K562 (cell line): ENCODE results near the gene CD8A. TPM values are rescaled to one million over a fixed set of nuclear protein-coding genes. Genes with fewer than 3 reads are reported as not detected.

Experiments
- ATAC-seq: fragments of 200-7000 bp; cut with Tn5 transposase; 3 replicates; pipeline ENCODE4 v1.9.1; 2020; ENCODE audit warnings: moderate library complexity
- BruUV-seq: library from RNA; stranded (reverse); fragments of 400-500 nt; replicated peaks from 2 replicates; lab custom pipeline; 2021; lab: Mats Ljungman, UMichigan
- CTCF ChIA-PET: fragments of 300-600 bp; formaldehyde crosslinking; extraction: SDS; loops from one replicate; lab custom pipeline; 2021; ENCODE audit warnings: low intra/inter-chr PET ratio; lab: Yijun Ruan, JAX
- POLR2A ChIA-PET: fragments of 300-600, 350-650 bp; sonication (Branson Sonifier 250); formaldehyde crosslinking; extraction: SDS; loops from one replicate; lab custom pipeline; 2021; ENCODE audit warnings: antibody characterized with exemption, inconsistent platforms; lab: Yijun Ruan, JAX
- DNase-seq, 4 experiments: peaks; one replicate each; pipeline versions ENCODE4 v3.0.0 to v3.0.0-alpha.2; 2011 to 2018; ENCODE audit warnings: low spot score in 3 of 4, mixed read lengths in 3 of 4; ENCODE audit errors: extremely low read depth in 1 of 4
- FAIRE-seq: peaks from 2 replicates; lab custom pipeline; 2011; peaks lifted over from hg19 to GRCh38; lab: Jason Lieb, UNC
- H2AFZ ChIP-seq: 2 replicates; pipeline ENCODE4 v1.6.0; 2011; ENCODE audit warnings: low read depth, low read length, control low read depth, inconsistent platforms
- H3K27ac ChIP-seq: fragments of 200-600 bp; 3 replicates; pipeline ENCODE4 v1.8.0; 2011; ENCODE audit warnings: low read depth, mild to moderate bottlenecking, control low read depth, inconsistent platforms, low read length, moderate library complexity, mixed read lengths; ENCODE audit errors: extremely low read depth
- H3K27me3 ChIP-seq, 2 experiments: fragments of 300-600 bp in 1 of 2; 2 replicates in 1 of 2; 3 replicates in 1 of 2; pipeline versions ENCODE4 v1.6.0 to v1.8.0; 2011; ENCODE audit warnings: inconsistent platforms in 2 of 2, low read length in 2 of 2, mild to moderate bottlenecking in 1 of 2, mixed read lengths in 1 of 2, moderate library complexity in 1 of 2; ENCODE audit not compliant: control insufficient read depth in 2 of 2, insufficient read depth in 2 of 2
- H3K36me3 ChIP-seq: fragments of 300-600 bp; 3 replicates; pipeline ENCODE4 v1.8.0; 2011; ENCODE audit warnings: mild to moderate bottlenecking, low read length, inconsistent platforms; ENCODE audit not compliant: control insufficient read depth, insufficient read depth
- H3K4me1 ChIP-seq, 2 experiments: fragments of 200-600 bp in 1 of 2; replicated peaks in 1 of 2; 2 replicates in 1 of 2; 3 replicates in 1 of 2; pipeline versions ENCODE4 v1.5.1 to v1.8.0; 2011; ENCODE audit warnings: inconsistent platforms in 2 of 2, low read length in 2 of 2, mild to moderate bottlenecking in 1 of 2, mixed read lengths in 1 of 2, moderate library complexity in 1 of 2; ENCODE audit not compliant: control insufficient read depth in 2 of 2, insufficient read depth in 2 of 2
- H3K4me2 ChIP-seq: 2 replicates; pipeline ENCODE4 v1.6.1; 2011; ENCODE audit warnings: low read length, control low read depth, inconsistent platforms, mixed read lengths; ENCODE audit not compliant: insufficient read depth
- H3K4me3 ChIP-seq: fragments of 200-600 bp; sonication (generic), shearing (Covaris generic); 2 replicates; pipeline ENCODE4 v1.5.1; 2016; ENCODE audit warnings: control low read depth, inconsistent platforms
- H3K79me2 ChIP-seq: fragments of 200-600 bp; 3 replicates; pipeline ENCODE4 v1.8.0; 2011; ENCODE audit warnings: low read length, inconsistent platforms; ENCODE audit not compliant: control insufficient read depth, insufficient read depth
- H3K9ac ChIP-seq, 2 experiments: 2 replicates each; pipeline versions ENCODE4 v1.6.0 to v1.6.1; 2011; ENCODE audit warnings: low read depth in 2 of 2, low read length in 2 of 2, control low read depth in 1 of 2, inconsistent platforms in 1 of 2, mild to moderate bottlenecking in 1 of 2, mixed read lengths in 1 of 2; ENCODE audit not compliant: insufficient read depth in 1 of 2
- H3K9me1 ChIP-seq: one replicate; pipeline ENCODE4 v1.6.0; 2011; ENCODE audit warnings: inconsistent platforms, mild to moderate bottlenecking, low read length, moderate library complexity; ENCODE audit not compliant: control insufficient read depth, insufficient read depth
- H3K9me3 ChIP-seq: replicated peaks from 2 replicates; pipeline ENCODE4 v1.5.1; 2011; ENCODE audit warnings: low read depth, low read length, inconsistent platforms; ENCODE audit not compliant: control insufficient read depth, insufficient read depth
- H4K20me1 ChIP-seq: replicated peaks from 2 replicates; pipeline ENCODE4 v1.6.1; 2011; ENCODE audit warnings: low read length, inconsistent platforms, mixed read lengths; ENCODE audit not compliant: control insufficient read depth, insufficient read depth
- ETV6 ChIP-seq, 3 experiments: fragments of 150-350 bp in 1 of 3; sonication (generic) in 1 of 3; formaldehyde crosslinking in 1 of 3; IDR thresholded peaks; 2 replicates each; pipeline versions ENCODE4 v1.6.1 to v1.8.0; 2014 to 2022; ENCODE audit warnings: borderline replicate concordance in 2 of 3, low read depth in 2 of 3, antibody characterized with exemption in 1 of 3, low read length in 1 of 3, mild to moderate bottlenecking in 1 of 3, missing genetic modification reagents in 1 of 3
- HEY1 ChIP-seq: fragments of 250-450 bp; sonication (Bioruptor Pico); IDR thresholded peaks from 2 replicates; pipeline ENCODE4 v1.5.0; 2020; ENCODE audit warnings: mild to moderate bottlenecking, moderate library complexity, borderline replicate concordance
- HLTF ChIP-seq: fragments of 450-650 bp; IDR thresholded peaks from 2 replicates; pipeline ENCODE4 v1.6.1; 2016
- KDM4B ChIP-seq, 2 experiments: fragments of 450-650 bp in 1 of 2; sonication (generic) in 1 of 2; IDR thresholded peaks; 2 replicates each; pipeline ENCODE4 v1.6.1; 2016 to 2017; ENCODE audit warnings: borderline replicate concordance in 2 of 2, antibody characterized with exemption in 1 of 2, low read depth in 1 of 2, mild to moderate bottlenecking in 1 of 2
- RCOR1 ChIP-seq, 2 experiments: IDR thresholded peaks; 2 replicates each; pipeline ENCODE4 v1.6.1; 2012; ENCODE audit warnings: low read depth in 2 of 2, low read length in 2 of 2, borderline replicate concordance in 1 of 2, improper control_type of control experiment in 1 of 2
- SPI1 ChIP-seq: IDR thresholded peaks from 2 replicates; pipeline ENCODE4 v1.6.1; 2011; ENCODE audit warnings: low read depth, low read length, control low read depth, borderline replicate concordance
- U2AF1 ChIP-seq: fragments of 200-400 bp; formaldehyde crosslinking; optimal IDR thresholded peaks from 2 replicates; pipeline ENCODE3; 2017; ENCODE audit warnings: mild to moderate bottlenecking, low read depth, low read length, moderate library complexity
- ZNF3 ChIP-seq: fragments of 250-450 bp; sonication (Bioruptor Pico); IDR thresholded peaks from 2 replicates; pipeline ENCODE4 v1.5.0; 2021; ENCODE audit warnings: mild to moderate bottlenecking, moderate library complexity
- WGBS: fragments of 100-300 bp; shearing (Covaris generic); methylation state at CpG from one replicate; pipeline ENCODE4 v1.1.6; 2016; ENCODE audit warnings: low coverage, mixed read lengths; ENCODE audit not compliant: insufficient coverage; ENCODE audit errors: missing lambda C conversion rate; 5-methylcytosine and 5-hydroxymethylcytosine counted together
- in situ Hi-C: fragments of 300-500 bp; cut with MboI; formaldehyde crosslinking; loops from 4 replicates; pipeline ENCODE4 v1.15.0; 2018; ENCODE audit warnings: inconsistent platforms, mixed read lengths
- intact Hi-C: fragments of 100-400 bp; cut with micrococcal nuclease; formaldehyde crosslinking; loops from 2 replicates; pipeline ENCODE4 v1.14.2; 2022
- polyA plus RNA-seq, 8 experiments: library from polyadenylated mRNA; depleted of rRNA in 4 of 8; stranded (reverse) in 5 of 8; unstranded in 3 of 8; fragments of >200 nt; fragmentation: Nextera tagmentation in 2 of 8; fragmentation: Illumina TruSeq in 1 of 8; extraction: Ambion mirVana in 2 of 8; extraction: Trizol in 1 of 8; gene quantifications; 2 replicates each; pipeline versions ENCODE4 v1.2.1 to v1.2.3, GENCODE V29; 2011 to 2014; ENCODE audit warnings: inconsistent platforms in 1 of 8, missing spikeins in 1 of 8
- total RNA-seq, 7 experiments: library from RNA; depleted of rRNA in 6 of 7; stranded (reverse); fragments of >200 nt in 6 of 7; fragmentation: Illumina TruSeq in 2 of 7; extraction: Trizol in 2 of 7; gene quantifications; 2 replicates each; pipeline versions ENCODE4 v1.2.1 to v1.2.3, GENCODE V29; 2011 to 2021; ENCODE audit warnings: low replicate concordance in 1 of 7

Gene CD8A
- total and polyA plus RNA-seq, 9 of the 15 experiments (the other 6 are each of a cell fraction or from before 2014, with no cell fraction given): 0.07 TPM; not detected in 8

GRCh38 chr2:86781363-86781762, 9.3 kb downstream of the CD8A start:
- DNase-seq (no peak), ATAC-seq (no peak), FAIRE-seq (no peak)
- Histone ChIP-seq H3K27ac (no peak overlapping the region), H3K4me1 (no peaks in the 10 kb centered on the region; a peak in 1 of 5 replicates), H3K27me3 (peaks cover 10 to 22% of the 10 kb centered on the region in 2 experiments; a peak in 3 of 5 replicates), H4K20me1 (no peaks in the 10 kb centered on the region), H3K9ac (no peak overlapping the region), H3K4me3 (no peak overlapping the region), H3K79me2 (no peaks in the 10 kb centered on the region), H3K4me2 (no peak overlapping the region), H2AFZ (peak overlapping the region; percentile 53), H3K9me1 (peaks cover 2% of the 10 kb centered on the region), H3K36me3 (no peaks in the 10 kb centered on the region), H3K9me3 (no peaks in the 10 kb centered on the region)
- no TSS peak for BruUV-seq
- POLR2A ChIA-PET: interaction anchor here (0.9 kb wide), 1 partner anchor 13 kb away, joined by 3 read pairs; no protein-coding TSS in a partner anchor
- intact Hi-C loops (no loop called here), in situ Hi-C loops (no loop called here)
- WGBS: 7% methylated on average over 9 of the region's 9 CpGs
- no peak for TF ChIP-seq U2AF1
- peak; percentile 87 for TF ChIP-seq SPI1
- 0 out of 4 replicates have a peak, but pooled peaks of 1 of the 2 experiments have one; percentile 60 for TF ChIP-seq ETV6 (IDR thresholded peaks at IDR 0.05; ENCODE audit: borderline replicate concordance in 1 of 2, low read depth in 2 of 2, low read length in 1 of 2)
- no peak for TF ChIP-seq ETV6 (CRISPR knock-in tag; IDR thresholded peaks at IDR 0.05; ENCODE audit: borderline replicate concordance)
- TF ChIP-seq HEY1 (CRISPR knock-in tag): no peak
- no peak for TF ChIP-seq RCOR1 (IDR thresholded peaks at IDR 0.05; ENCODE audit: borderline replicate concordance in 1 of 2, low read depth in 2 of 2, low read length in 2 of 2)
- no peak for TF ChIP-seq KDM4B (IDR thresholded peaks at IDR 0.05; ENCODE audit: borderline replicate concordance in 2 of 2, low read depth in 1 of 2)
- TF ChIP-seq ZNF3: no peak
- no peak for TF ChIP-seq HLTF
- CTCF ChIA-PET: no interaction called here
